ENCODE results near the gene CAMTA1.

GRCh38 chr1:6907201-6907600 lies 121.9 kb downstream of the CAMTA1 start:
- TF ChIP-seq, protein P1, sequence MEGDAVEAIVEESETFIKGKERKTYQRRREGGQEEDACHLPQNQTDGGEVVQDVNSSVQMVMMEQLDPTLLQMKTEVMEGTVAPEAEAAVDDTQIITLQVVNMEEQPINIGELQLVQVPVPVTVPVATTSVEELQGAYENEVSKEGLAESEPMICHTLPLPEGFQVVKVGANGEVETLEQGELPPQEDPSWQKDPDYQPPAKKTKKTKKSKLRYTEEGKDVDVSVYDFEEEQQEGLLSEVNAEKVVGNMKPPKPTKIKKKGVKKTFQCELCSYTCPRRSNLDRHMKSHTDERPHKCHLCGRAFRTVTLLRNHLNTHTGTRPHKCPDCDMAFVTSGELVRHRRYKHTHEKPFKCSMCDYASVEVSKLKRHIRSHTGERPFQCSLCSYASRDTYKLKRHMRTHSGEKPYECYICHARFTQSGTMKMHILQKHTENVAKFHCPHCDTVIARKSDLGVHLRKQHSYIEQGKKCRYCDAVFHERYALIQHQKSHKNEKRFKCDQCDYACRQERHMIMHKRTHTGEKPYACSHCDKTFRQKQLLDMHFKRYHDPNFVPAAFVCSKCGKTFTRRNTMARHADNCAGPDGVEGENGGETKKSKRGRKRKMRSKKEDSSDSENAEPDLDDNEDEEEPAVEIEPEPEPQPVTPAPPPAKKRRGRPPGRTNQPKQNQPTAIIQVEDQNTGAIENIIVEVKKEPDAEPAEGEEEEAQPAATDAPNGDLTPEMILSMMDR (IDR thresholded peaks at IDR 0.05; ENCODE audit: borderline replicate concordance, extremely low read depth, low read length, poor library complexity, severe bottlenecking): no peak
- TF ChIP-seq EZH2 (IDR thresholded peaks at IDR 0.05; ENCODE audit: borderline replicate concordance, low read depth, low read length, severe bottlenecking): no peak

All from DND-41 (cell line).